CD14-positive monocyte (primary cell): Measurements from ENCODE around the gene RBMS3. TPM values are rescaled to one million over a fixed set of nuclear protein-coding genes. Genes with fewer than 3 reads are reported as not detected.

Experiments
- DNase-seq, 3 donors: peaks; one replicate each; pipeline ENCODE4 v3.0.0-alpha.2; 2011 to 2022
- H2AFZ ChIP-seq: 2 replicates; pipeline ENCODE4 v1.6.0; 2012; ENCODE audit warnings: mild to moderate bottlenecking, low read depth, low read length, inconsistent platforms; ENCODE audit not compliant: insufficient read depth, poor library complexity, severe bottlenecking
- H3K27ac ChIP-seq, 2 donors: 1 replicate in 1 of 2; 2 replicates in 1 of 2; pipeline ENCODE4 v1.5.1; 2012 to 2013; ENCODE audit warnings: low read length in 2 of 2, control low read depth in 1 of 2, inconsistent platforms in 1 of 2, low read depth in 1 of 2, mild to moderate bottlenecking in 1 of 2
- H3K27me3 ChIP-seq, 2 donors: one replicate each; pipeline versions ENCODE4 v1.6.0 to v1.6.1; 2011 to 2013; ENCODE audit warnings: low read length in 2 of 2; ENCODE audit not compliant: control insufficient read depth in 2 of 2, insufficient read depth in 2 of 2
- H3K36me3 ChIP-seq, 2 donors: replicated peaks in 1 of 2; 1 replicate in 1 of 2; 2 replicates in 1 of 2; pipeline versions ENCODE4 v1.5.1 to v1.6.1; 2012 to 2013; ENCODE audit warnings: low read length in 2 of 2, control low read depth in 1 of 2, inconsistent platforms in 1 of 2, mild to moderate bottlenecking in 1 of 2; ENCODE audit not compliant: insufficient read depth in 2 of 2, control insufficient read depth in 1 of 2
- H3K4me1 ChIP-seq, 2 donors: 1 replicate in 1 of 2; 2 replicates in 1 of 2; pipeline versions ENCODE4 v1.5.1 to v1.6.1; 2012 to 2013; ENCODE audit warnings: low read length in 2 of 2, control low read depth in 1 of 2, inconsistent platforms in 1 of 2, mild to moderate bottlenecking in 1 of 2, moderate library complexity in 1 of 2; ENCODE audit not compliant: insufficient read depth in 2 of 2, control insufficient read depth in 1 of 2
- H3K4me2 ChIP-seq: replicated peaks from 2 replicates; pipeline ENCODE3; 2012; ENCODE audit warnings: low read length, moderate library complexity, mild to moderate bottlenecking; ENCODE audit not compliant: poor library complexity, severe bottlenecking; ENCODE audit errors: extremely low read depth
- H3K4me3 ChIP-seq, 3 experiments: fragments of 200-600 bp in 1 of 3; sonication (generic) in 1 of 3; replicated peaks in 1 of 3; 1 replicate in 2 of 3; 2 replicates in 1 of 3; pipeline ENCODE4 v1.5.1; 2011 to 2013; ENCODE audit warnings: low read length in 3 of 3, mild to moderate bottlenecking in 3 of 3, control low read depth in 2 of 3, low read depth in 2 of 3, inconsistent platforms in 1 of 3, moderate library complexity in 1 of 3
- H3K79me2 ChIP-seq: 2 replicates; pipeline ENCODE4 v1.6.0; 2012; ENCODE audit warnings: mild to moderate bottlenecking, control low read depth, inconsistent platforms, low read length, moderate library complexity; ENCODE audit not compliant: insufficient read depth
- H3K9ac ChIP-seq: 2 replicates; pipeline ENCODE4 v1.6.0; 2017; ENCODE audit warnings: low read length, mild to moderate bottlenecking; ENCODE audit not compliant: insufficient read depth, poor library complexity, severe bottlenecking
- H3K9me3 ChIP-seq, 2 donors: replicated peaks in 1 of 2; 1 replicate in 1 of 2; 2 replicates in 1 of 2; pipeline versions ENCODE4 v1.5.1 to v1.6.1; 2012 to 2013; ENCODE audit warnings: low read length in 2 of 2, control low read depth in 1 of 2; ENCODE audit not compliant: control insufficient read depth in 1 of 2, insufficient read depth in 1 of 2
- H4K20me1 ChIP-seq: 2 replicates; pipeline ENCODE4 v1.6.0; 2012; ENCODE audit warnings: mild to moderate bottlenecking, low read length, control low read depth, moderate library complexity; ENCODE audit not compliant: insufficient read depth
- H3K27ac Mint-ChIP-seq, 7 donors: one replicate each; pipeline ENCODE4 v1.8.0; 2020; ENCODE audit warnings: mild to moderate bottlenecking in 7 of 7, mixed read lengths in 7 of 7, moderate library complexity in 6 of 7, inconsistent platforms in 2 of 7
- H3K27me3 Mint-ChIP-seq, 3 donors: one replicate each; pipeline ENCODE4 v1.8.0; 2021 to 2022; ENCODE audit warnings: low read depth in 3 of 3, mild to moderate bottlenecking in 3 of 3, mixed read lengths in 3 of 3, moderate library complexity in 3 of 3, inconsistent platforms in 1 of 3
- H3K36me3 Mint-ChIP-seq, 2 donors: one replicate each; pipeline ENCODE4 v1.8.0; 2020; ENCODE audit warnings: mixed read lengths in 2 of 2, inconsistent platforms in 1 of 2, mild to moderate bottlenecking in 1 of 2
- H3K4me1 Mint-ChIP-seq: one replicate; pipeline ENCODE4 v1.8.0; 2020; ENCODE audit warnings: mild to moderate bottlenecking, mixed read lengths
- H3K4me3 Mint-ChIP-seq, 2 donors: one replicate each; pipeline ENCODE4 v1.8.0; 2020; ENCODE audit warnings: mild to moderate bottlenecking in 2 of 2, mixed read lengths in 2 of 2, moderate library complexity in 1 of 2
- H3K9me3 Mint-ChIP-seq, 7 donors: one replicate each; pipeline ENCODE4 v1.8.0; 2020 to 2022; ENCODE audit warnings: mixed read lengths in 7 of 7, mild to moderate bottlenecking in 6 of 7, moderate library complexity in 6 of 7, inconsistent platforms in 2 of 7
- CTCF ChIP-seq: fragments of 200-600 bp; IDR thresholded peaks from one replicate; pipeline ENCODE4 v1.8.0; 2022; ENCODE audit warnings: antibody characterized with exemption, mild to moderate bottlenecking
- WGBS: methylation state at CpG from one replicate; pipeline ENCODE4 v1.1.5; 2013; ENCODE audit warnings: missing lambda C conversion rate; ENCODE audit not compliant: insufficient coverage; 5-methylcytosine and 5-hydroxymethylcytosine counted together
- intact Hi-C, 2 donors: fragments of 100-400 bp; cut with micrococcal nuclease; formaldehyde crosslinking; loops; one replicate each; pipeline versions ENCODE4 v1.15.0 to v1.15.1; 2023
- polyA plus RNA-seq, 3 donors: library from polyadenylated mRNA; depleted of rRNA in 1 of 3; unstranded in 2 of 3; stranded (reverse) in 1 of 3; fragments of 300-500 nt in 2 of 3; fragments of >200 nt in 1 of 3; fragmentation: Illumina TruSeq in 2 of 3; gene quantifications; 1 replicate in 2 of 3; 2 replicates in 1 of 3; pipeline ENCODE4 v1.2.3, GENCODE V29; 2012 to 2021

Gene RBMS3
- polyA plus RNA-seq, 3 donors: not detected

- no peak for TF ChIP-seq CTCF
- peaks cover 0 to 5% (median 2%) of the 10 kb centered on the region in 7 donors for H3K9me3 Mint-ChIP-seq
- peaks cover 12% of the 10 kb centered on the region for H3K4me1 Mint-ChIP-seq
- no peaks in the 10 kb centered on the region for H3K36me3 ChIP-seq
- no peak overlapping the region for H3K4me3 Mint-ChIP-seq
- peaks cover 0 to 2% (median 0%) of the 10 kb centered on the region in 3 donors for H3K27me3 Mint-ChIP-seq
- DNase-seq: no peak
- 40% methylated on average over 1 of the region's 1 CpG for WGBS
- intact Hi-C loops: no loop called here
- H3K27ac Mint-ChIP-seq: no peak overlapping the region
- H3K4me1 ChIP-seq: peaks cover 0 to 2% of the 10 kb centered on the region in 2 donors
- H3K4me2 ChIP-seq: no peak overlapping the region
- H3K79me2 ChIP-seq: no peaks in the 10 kb centered on the region
- no peak overlapping the region for H3K27ac ChIP-seq
- H3K4me3 ChIP-seq: no peak overlapping the region
- H3K36me3 Mint-ChIP-seq: no peaks in the 10 kb centered on the region
- no peaks in the 10 kb centered on the region for H4K20me1 ChIP-seq
- no peaks in the 10 kb centered on the region for H3K9me3 ChIP-seq
- no peaks in the 10 kb centered on the region for H3K27me3 ChIP-seq
- no peak overlapping the region for H2AFZ ChIP-seq
- H3K9ac ChIP-seq: no peak overlapping the region
Measured at GRCh38 chr3:29381595-29381994, 100.7 kb downstream of the RBMS3 start.

- no peak overlapping the region for H3K27ac ChIP-seq
- no peak overlapping the region for H3K4me3 ChIP-seq
- peaks cover 0 to 2% of the 10 kb centered on the region in 2 donors for H3K4me1 ChIP-seq
- TF ChIP-seq CTCF: no peak
- 86% methylated on average over 1 of the region's 6 CpGs for WGBS
- H3K27me3 ChIP-seq: no peaks in the 10 kb centered on the region
- Mint-ChIP-seq H3K9me3 (peaks cover 0 to 3% (median 1%) of the 10 kb centered on the region in 7 donors), H3K36me3 (no peaks in the 10 kb centered on the region), H3K27me3 (peaks cover 0 to 2% (median 0%) of the 10 kb centered on the region in 3 donors), H3K4me3 (no peak overlapping the region), H3K4me1 (peaks cover 12% of the 10 kb centered on the region), H3K27ac (no peak overlapping the region)
- H2AFZ ChIP-seq: no peak overlapping the region
- DNase-seq: no peak
- H4K20me1 ChIP-seq: no peaks in the 10 kb centered on the region
- no peak overlapping the region for H3K4me2 ChIP-seq
- intact Hi-C loops: no loop called here
- no peaks in the 10 kb centered on the region for H3K79me2 ChIP-seq
- H3K36me3 ChIP-seq: no peaks in the 10 kb centered on the region
- no peaks in the 10 kb centered on the region for H3K9me3 ChIP-seq
- no peak overlapping the region for H3K9ac ChIP-seq
Measured at GRCh38 chr3:29382409-29382808, 101.5 kb downstream of the RBMS3 start.
